HEK293 (cell line): ENCODE data around the gene CCNY.

Source experiments
- CTCF ChIP-seq: fragments of 450-650 bp; formaldehyde crosslinking; IDR thresholded peaks from 2 replicates; pipeline ENCODE4 v1.5.1; 2016; ENCODE audit warnings: missing biosample characterization, missing genetic modification characterization
- REST ChIP-seq: fragments of 450-650 bp; formaldehyde crosslinking; IDR thresholded peaks from 2 replicates; pipeline ENCODE4 v1.5.1; 2016; ENCODE audit warnings: missing biosample characterization, missing genetic modification characterization
- SETDB1 ChIP-seq: IDR thresholded peaks from one replicate; pipeline ENCODE4 v1.6.1; 2017; ENCODE audit warnings: mild to moderate bottlenecking, low read length, moderate library complexity, mixed read lengths; ENCODE audit not compliant: insufficient read length
- ZBTB8A ChIP-seq: fragments of 450-650 bp; formaldehyde crosslinking; IDR thresholded peaks from 2 replicates; pipeline ENCODE4 v1.5.1; 2016; ENCODE audit warnings: missing biosample characterization, missing genetic modification characterization
- ZFP3 ChIP-seq: fragments of 450-650 bp; formaldehyde crosslinking; IDR thresholded peaks from 2 replicates; pipeline ENCODE4 v1.5.1; 2016; ENCODE audit warnings: low read depth, missing biosample characterization, missing genetic modification characterization
- ZNF10 ChIP-seq: fragments of 450-650 bp; formaldehyde crosslinking; IDR thresholded peaks from 2 replicates; pipeline ENCODE4 v1.5.1; 2017; ENCODE audit warnings: missing biosample characterization, missing genetic modification characterization
- ZNF26 ChIP-seq: fragments of 450-650 bp; formaldehyde crosslinking; IDR thresholded peaks from 2 replicates; pipeline ENCODE4 v1.5.1; 2016; ENCODE audit warnings: missing biosample characterization, missing genetic modification characterization
- ZNF433 ChIP-seq: fragments of 450-650 bp; formaldehyde crosslinking; IDR thresholded peaks from 2 replicates; pipeline ENCODE4 v1.5.1; 2016; ENCODE audit warnings: missing biosample characterization, missing genetic modification characterization, low read depth
- ZNF449 ChIP-seq: fragments of 450-650 bp; formaldehyde crosslinking; IDR thresholded peaks from 2 replicates; pipeline ENCODE4 v1.5.1; 2017; ENCODE audit warnings: missing biosample characterization, mild to moderate bottlenecking, missing genetic modification characterization, moderate library complexity
- ZNF561 ChIP-seq: fragments of 450-650 bp; IDR thresholded peaks from 2 replicates; pipeline ENCODE4 v1.5.1; 2018; ENCODE audit warnings: missing biosample characterization, missing genetic modification characterization, borderline replicate concordance
- ZNF785 ChIP-seq: fragments of 450-650 bp; formaldehyde crosslinking; IDR thresholded peaks from 2 replicates; pipeline ENCODE4 v1.5.1; 2016; ENCODE audit warnings: missing biosample characterization, missing genetic modification characterization
- ZSCAN30 ChIP-seq: fragments of 450-650 bp; IDR thresholded peaks from 2 replicates; pipeline ENCODE4 v1.5.1; 2018; ENCODE audit warnings: missing biosample characterization, mild to moderate bottlenecking, missing genetic modification characterization, moderate library complexity

- no peak for TF ChIP-seq ZSCAN30 (tag by site-specific recombination)
- no peak for TF ChIP-seq ZNF10 (tag by site-specific recombination)
- no peak for TF ChIP-seq ZNF433 (tag by site-specific recombination)
- no peak for TF ChIP-seq REST
- TF ChIP-seq ZNF785 (tag by site-specific recombination), result no peak
- TF ChIP-seq CTCF (tag by site-specific recombination), result no peak
- no peak for TF ChIP-seq ZNF561 (tag by site-specific recombination)
- TF ChIP-seq ZNF26 (tag by site-specific recombination), result no peak
- TF ChIP-seq ZFP3 (tag by site-specific recombination), result no peak
- TF ChIP-seq ZNF449 (tag by site-specific recombination), result no peak
- TF ChIP-seq SETDB1, result no peak
- no peak for TF ChIP-seq ZBTB8A (tag by site-specific recombination)
These were observed 239.3 kb downstream of the CCNY start for GRCh38 chr10:35575640-35576039.
